Peyer's patch (tissue), 4 donors: ENCODE results near the gene ZNF708. TPM values are rescaled to one million over a fixed set of nuclear protein-coding genes. Genes with fewer than 3 reads are reported as not detected.

Experiments
- DNase-seq, 3 donors: peaks; one replicate each; pipeline ENCODE4 v3.0.0-alpha.2; 2017 to 2019
- H3K27ac ChIP-seq, 4 donors: fragments of 200-600 bp; sonication (generic); one replicate each; pipeline ENCODE4 v1.5.1; 2016 to 2019
- H3K27me3 ChIP-seq, 2 donors: fragments of 200-600 bp; sonication (generic); one replicate each; pipeline ENCODE4 v1.5.1; 2019
- H3K36me3 ChIP-seq, 3 donors: fragments of 200-600 bp; sonication (generic); one replicate each; pipeline ENCODE4 v1.5.1; 2016 to 2019
- H3K4me1 ChIP-seq, 4 donors: fragments of 200-600 bp; sonication (generic); one replicate each; pipeline ENCODE4 v1.5.1; 2016 to 2019
- H3K4me3 ChIP-seq, 4 donors: fragments of 200-600 bp; sonication (generic); 1 replicate in 3 of 4; 2 replicates in 1 of 4; pipeline ENCODE4 v1.5.1; 2016 to 2019; ENCODE audit warnings: mild to moderate bottlenecking in 1 of 4
- H3K9me3 ChIP-seq, 4 donors: fragments of 200-600 bp; sonication (generic); one replicate each; pipeline ENCODE4 v1.5.1; 2016 to 2019; ENCODE audit warnings: mild to moderate bottlenecking in 1 of 4
- POLR2A ChIP-seq, 2 donors: fragments of 450-650 bp; IDR thresholded peaks; one replicate each; pipeline ENCODE4 v1.5.1; 2017; ENCODE audit warnings: antibody characterized with exemption in 2 of 2, mild to moderate bottlenecking in 2 of 2, moderate library complexity in 2 of 2
- total RNA-seq, 4 donors: library from RNA; depleted of rRNA; stranded (reverse); fragments of >200 nt; gene quantifications; one replicate each; pipeline ENCODE4 v1.1.0, GENCODE V29; 2016
- TF ChIP-seq, protein P1 (sequence below), 6 experiments: fragments of 450-650 bp in 4 of 6; fragments of 200-600 bp in 2 of 6; sonication (generic) in 1 of 6; IDR thresholded peaks; one replicate each; pipeline ENCODE4 v1.5.1; 2017 to 2019; ENCODE audit warnings: antibody characterized with exemption in 6 of 6, mild to moderate bottlenecking in 3 of 6, moderate library complexity in 1 of 6

The ZNF708 gene
- total RNA-seq, 4 donors from 2014 or later: 13.1 to 20.6 (median 17.5) TPM

DNA sequence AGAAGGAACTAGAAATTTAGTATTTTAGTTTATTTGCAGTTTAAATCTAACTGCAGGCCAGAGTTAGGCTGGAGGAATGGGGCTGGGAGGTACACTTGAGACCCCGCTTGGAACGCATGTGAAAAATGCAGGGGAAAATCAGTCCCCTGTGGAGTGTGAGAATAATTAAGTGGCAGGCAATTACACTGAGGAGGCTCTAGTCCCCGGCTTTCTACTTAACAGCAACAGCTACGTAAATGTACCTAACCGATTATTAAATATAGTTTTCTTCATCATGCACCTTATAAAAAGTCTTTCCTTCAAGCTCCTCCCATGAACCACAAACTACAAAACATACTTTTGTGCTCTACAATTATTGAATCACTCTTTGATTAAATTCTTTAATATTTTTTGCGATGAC is 804 bp downstream of the ZNF708 start:
- H3K27me3 ChIP-seq: no peaks in the 10 kb centered on the region
- peaks cover 0 to 16% (median 2%) of the 10 kb centered on the region in 4 donors for H3K4me1 ChIP-seq
- H3K36me3 ChIP-seq: peaks cover 0 to 15% (median 0%) of the 10 kb centered on the region in 3 donors
- H3K27ac ChIP-seq: peak overlapping the region; percentile 85 to 98 (median 95)
- TF ChIP-seq POLR2A (IDR thresholded peaks at IDR 0.05): no peak
- TF ChIP-seq, protein P1, sequence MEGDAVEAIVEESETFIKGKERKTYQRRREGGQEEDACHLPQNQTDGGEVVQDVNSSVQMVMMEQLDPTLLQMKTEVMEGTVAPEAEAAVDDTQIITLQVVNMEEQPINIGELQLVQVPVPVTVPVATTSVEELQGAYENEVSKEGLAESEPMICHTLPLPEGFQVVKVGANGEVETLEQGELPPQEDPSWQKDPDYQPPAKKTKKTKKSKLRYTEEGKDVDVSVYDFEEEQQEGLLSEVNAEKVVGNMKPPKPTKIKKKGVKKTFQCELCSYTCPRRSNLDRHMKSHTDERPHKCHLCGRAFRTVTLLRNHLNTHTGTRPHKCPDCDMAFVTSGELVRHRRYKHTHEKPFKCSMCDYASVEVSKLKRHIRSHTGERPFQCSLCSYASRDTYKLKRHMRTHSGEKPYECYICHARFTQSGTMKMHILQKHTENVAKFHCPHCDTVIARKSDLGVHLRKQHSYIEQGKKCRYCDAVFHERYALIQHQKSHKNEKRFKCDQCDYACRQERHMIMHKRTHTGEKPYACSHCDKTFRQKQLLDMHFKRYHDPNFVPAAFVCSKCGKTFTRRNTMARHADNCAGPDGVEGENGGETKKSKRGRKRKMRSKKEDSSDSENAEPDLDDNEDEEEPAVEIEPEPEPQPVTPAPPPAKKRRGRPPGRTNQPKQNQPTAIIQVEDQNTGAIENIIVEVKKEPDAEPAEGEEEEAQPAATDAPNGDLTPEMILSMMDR (IDR thresholded peaks at IDR 0.05): no peak
- peak overlapping the region; percentile 62 to 93 (median 66) for H3K4me3 ChIP-seq
- H3K9me3 ChIP-seq: peaks cover 0 to 6% (median 0%) of the 10 kb centered on the region in 4 donors
- DNase-seq: no peak

DNA sequence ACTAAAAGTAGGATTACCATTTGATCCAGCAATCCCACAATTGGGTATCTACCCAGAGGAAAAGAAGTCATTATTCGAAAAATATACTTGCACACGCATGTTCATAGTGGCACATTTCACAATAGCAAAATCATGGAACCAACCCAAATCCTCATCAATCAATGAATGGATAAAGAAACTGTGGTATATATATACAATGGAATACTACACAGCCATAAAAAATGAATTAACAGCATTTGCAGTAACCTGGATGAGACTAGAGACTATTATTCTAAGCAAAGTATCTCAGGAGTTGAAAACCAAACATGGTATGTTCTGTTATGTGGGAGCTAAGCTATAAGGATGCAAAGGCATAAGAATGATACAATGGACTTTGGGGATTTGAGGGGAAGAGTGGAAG is 3.0 kb downstream of the ZNF708 start:
- Histone ChIP-seq H3K4me3 (no peak overlapping the region), H3K27ac (no peak overlapping the region), H3K27me3 (no peaks in the 10 kb centered on the region), H3K4me1 (peaks cover 0 to 16% (median 2%) of the 10 kb centered on the region in 4 donors), H3K36me3 (peaks cover 0 to 15% (median 0%) of the 10 kb centered on the region in 3 donors), H3K9me3 (peaks cover 0 to 6% (median 0%) of the 10 kb centered on the region in 4 donors)
- TF ChIP-seq, protein P1 (IDR thresholded peaks at IDR 0.05): no peak
- no peak for TF ChIP-seq POLR2A (IDR thresholded peaks at IDR 0.05)
- no peak for DNase-seq

DNA sequence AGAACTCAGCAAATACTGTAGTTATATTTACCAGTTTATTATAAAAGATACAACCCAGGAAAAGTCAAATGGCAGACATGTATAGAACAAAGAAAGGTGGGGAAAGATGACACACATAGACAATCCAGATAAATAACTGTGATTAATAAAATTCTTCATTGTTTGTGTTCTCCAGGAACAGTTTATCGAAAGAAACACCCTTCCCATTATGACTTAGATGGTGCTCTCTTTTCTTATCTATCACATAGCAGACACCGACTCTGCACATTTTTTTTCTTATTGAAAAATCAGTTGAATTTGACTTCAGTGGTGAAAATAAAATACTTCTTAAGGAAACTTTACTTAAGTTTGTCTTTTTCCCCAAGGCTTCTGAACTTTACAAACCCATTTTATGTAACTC is 6.2 kb downstream of the ZNF708 start:
- Histone ChIP-seq H3K4me1 (peaks cover 0 to 11% (median 2%) of the 10 kb centered on the region in 4 donors), H3K9me3 (peaks cover 0 to 6% (median 0%) of the 10 kb centered on the region in 4 donors), H3K4me3 (no peak overlapping the region), H3K27me3 (no peaks in the 10 kb centered on the region), H3K27ac (no peak overlapping the region), H3K36me3 (peaks cover 0 to 15% (median 0%) of the 10 kb centered on the region in 3 donors)
- TF ChIP-seq, protein P1 (IDR thresholded peaks at IDR 0.05): no peak
- TF ChIP-seq POLR2A (IDR thresholded peaks at IDR 0.05): no peak
- DNase-seq: no peak

DNA sequence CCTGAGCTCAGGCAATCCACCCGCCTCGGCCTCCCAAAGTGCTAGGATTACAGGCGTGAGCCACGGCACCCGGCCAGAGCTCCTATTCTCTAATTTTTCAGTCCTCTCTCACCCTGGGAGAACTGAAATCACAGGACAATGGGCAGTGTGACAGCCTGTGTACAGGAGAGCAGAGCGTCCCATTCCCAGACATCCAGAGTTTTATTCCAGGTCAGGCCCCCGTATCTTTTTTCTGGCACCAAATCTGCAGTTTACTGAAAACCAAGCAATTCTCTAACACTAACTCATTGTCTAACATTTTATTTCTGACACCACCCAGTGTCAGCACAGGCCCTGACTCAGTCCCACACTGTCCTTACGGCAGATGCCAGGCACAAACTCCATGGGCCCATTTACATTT is 6.7 kb downstream of the ZNF708 start:
- no peak for DNase-seq
- no peak overlapping the region for H3K27ac ChIP-seq

DNA sequence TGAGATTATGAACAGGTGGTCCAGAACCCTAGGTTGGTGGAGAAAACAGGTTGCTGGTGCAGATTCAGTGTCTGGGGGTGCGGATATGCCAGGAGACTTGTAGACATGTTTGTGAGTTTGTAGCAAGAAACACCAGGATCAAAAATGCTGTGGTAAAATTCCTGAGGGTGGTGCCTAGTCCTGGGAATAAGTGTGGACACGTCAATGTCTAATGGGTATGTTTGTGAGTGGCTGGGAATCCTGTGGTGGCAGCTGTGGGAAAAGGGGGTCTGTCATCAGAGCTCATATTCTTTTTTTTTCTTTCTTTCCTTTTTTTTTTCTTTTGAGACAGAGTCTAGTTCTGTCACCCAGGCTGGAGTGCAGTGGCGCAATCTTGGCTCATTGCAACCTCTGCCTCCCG is 7.2 kb downstream of the ZNF708 start:
- no peak overlapping the region for H3K27ac ChIP-seq
- H3K27me3 ChIP-seq: no peaks in the 10 kb centered on the region
- H3K4me1 ChIP-seq: peaks cover 0 to under 1% (median 0%) of the 10 kb centered on the region in 4 donors
- no peak for DNase-seq
- no peak overlapping the region for H3K4me3 ChIP-seq
- H3K36me3 ChIP-seq: peaks cover 0 to 12% (median 0%) of the 10 kb centered on the region in 3 donors
- H3K9me3 ChIP-seq: peaks cover 0 to 10% (median 0%) of the 10 kb centered on the region in 4 donors
- TF ChIP-seq POLR2A (IDR thresholded peaks at IDR 0.05): no peak
- TF ChIP-seq, protein P1 (IDR thresholded peaks at IDR 0.05): no peak

More for the DNA sequence above, 6.7 kb downstream of the ZNF708 start:
- peaks cover 0 to 15% (median 0%) of the 10 kb centered on the region in 3 donors for H3K36me3 ChIP-seq
- no peak overlapping the region for H3K4me3 ChIP-seq
- TF ChIP-seq, protein P1 (IDR thresholded peaks at IDR 0.05): no peak
- no peak for TF ChIP-seq POLR2A (IDR thresholded peaks at IDR 0.05)
- H3K27me3 ChIP-seq: no peaks in the 10 kb centered on the region
- peaks cover 0 to 6% (median under 1%) of the 10 kb centered on the region in 4 donors for H3K4me1 ChIP-seq
- H3K9me3 ChIP-seq: peaks cover 0 to 7% (median 0%) of the 10 kb centered on the region in 4 donors
